HepG2 (cell line): ENCODE results near the gene PRPSAP1. TPM values are rescaled to one million over a fixed set of nuclear protein-coding genes. Genes with fewer than 3 reads are reported as not detected.

Experiments used
- CBFB ChIP-seq: sonication (generic); formaldehyde crosslinking; IDR thresholded peaks from 2 replicates; pipeline ENCODE4 v1.4.0; 2020; ENCODE audit warnings: missing genetic modification reagents
- CREBL2 ChIP-seq: sonication (generic); formaldehyde crosslinking; IDR thresholded peaks from 2 replicates; pipeline ENCODE4 v1.8.1; 2023; ENCODE audit warnings: missing genetic modification reagents, mild to moderate bottlenecking, borderline replicate concordance
- EHMT2 ChIP-seq: fragments of 200-600 bp; sonication (generic); IDR thresholded peaks from 2 replicates; pipeline ENCODE4 v1.7.0; 2017; ENCODE audit warnings: antibody characterized with exemption, low read depth, low read length, borderline replicate concordance
- HMGA1 ChIP-seq: sonication (generic); formaldehyde crosslinking; conservative IDR thresholded peaks from 2 replicates; pipeline ENCODE4 v1.4.0; 2020; ENCODE audit warnings: missing genetic modification reagents
- IRX3 ChIP-seq: sonication (generic); formaldehyde crosslinking; IDR thresholded peaks from 2 replicates; pipeline ENCODE4 v1.8.1; 2023; ENCODE audit warnings: mild to moderate bottlenecking, low read depth, missing genetic modification reagents, borderline replicate concordance
- MAZ ChIP-seq, 2 experiments: sonication (generic) in 1 of 2; formaldehyde crosslinking in 1 of 2; IDR thresholded peaks; 2 replicates each; pipeline versions ENCODE4 v1.5.0 to v1.6.1; 2012 to 2020; ENCODE audit warnings: low read depth in 2 of 2, mild to moderate bottlenecking in 2 of 2, borderline replicate concordance in 1 of 2, improper control_type of control experiment in 1 of 2, low read length in 1 of 2, missing genetic modification reagents in 1 of 2, moderate library complexity in 1 of 2
- MXD3 ChIP-seq: IDR thresholded peaks from 2 replicates; pipeline ENCODE4 v1.6.1; 2016; ENCODE audit warnings: mild to moderate bottlenecking, missing biosample characterization, missing genetic modification reagents
- NKX3-1 ChIP-seq: sonication (generic); formaldehyde crosslinking; IDR thresholded peaks from 2 replicates; pipeline ENCODE4 v1.5.0; 2020; ENCODE audit warnings: missing genetic modification reagents
- PATZ1 ChIP-seq: sonication (generic); formaldehyde crosslinking; IDR thresholded peaks from 2 replicates; pipeline ENCODE4 v1.4.0; 2020; ENCODE audit warnings: missing genetic modification reagents
- SCMH1 ChIP-seq: sonication (generic); formaldehyde crosslinking; IDR thresholded peaks from 2 replicates; pipeline ENCODE4 v1.9.0; 2021; ENCODE audit warnings: missing genetic modification reagents, mild to moderate bottlenecking, borderline replicate concordance
- TCF7 ChIP-seq: sonication (generic); IDR thresholded peaks from 2 replicates; pipeline ENCODE4 v1.6.1; 2016; ENCODE audit warnings: antibody characterized with exemption, low read depth
- THAP8 ChIP-seq: sonication (generic); formaldehyde crosslinking; IDR thresholded peaks from 2 replicates; pipeline ENCODE4 v1.5.1; 2020; ENCODE audit warnings: missing genetic modification reagents, mild to moderate bottlenecking, borderline replicate concordance
- ZNF256 ChIP-seq: sonication (generic); formaldehyde crosslinking; conservative IDR thresholded peaks from 2 replicates; pipeline ENCODE4 v1.4.0; 2020; ENCODE audit warnings: missing genetic modification reagents
- ZNF530 ChIP-seq: sonication (generic); formaldehyde crosslinking; IDR thresholded peaks from 2 replicates; pipeline ENCODE4 v1.5.0; 2020; ENCODE audit warnings: low read depth, mild to moderate bottlenecking, missing genetic modification reagents
- ZNF576 ChIP-seq: sonication (generic); formaldehyde crosslinking; IDR thresholded peaks from 2 replicates; pipeline ENCODE4 v1.4.0; 2020; ENCODE audit warnings: mild to moderate bottlenecking, missing genetic modification reagents
- ZNF598 ChIP-seq: sonication (generic); formaldehyde crosslinking; IDR thresholded peaks from 2 replicates; pipeline ENCODE4 v1.5.1; 2020; ENCODE audit warnings: mild to moderate bottlenecking, missing genetic modification reagents, borderline replicate concordance
- ZNF619 ChIP-seq: sonication (generic); formaldehyde crosslinking; IDR thresholded peaks from 2 replicates; pipeline ENCODE4 v1.4.0; 2020; ENCODE audit warnings: mild to moderate bottlenecking, missing genetic modification reagents
- ZNF674 ChIP-seq: sonication (generic); formaldehyde crosslinking; IDR thresholded peaks from 2 replicates; pipeline ENCODE4 v1.5.0; 2020; ENCODE audit warnings: low read depth, mild to moderate bottlenecking, missing genetic modification reagents
- ZNF691 ChIP-seq: sonication (generic); formaldehyde crosslinking; IDR thresholded peaks from 2 replicates; pipeline ENCODE4 v1.4.0; 2020; ENCODE audit warnings: missing genetic modification reagents, low read depth, mild to moderate bottlenecking, borderline replicate concordance
- ZNF782 ChIP-seq: sonication (generic); formaldehyde crosslinking; IDR thresholded peaks from 2 replicates; pipeline ENCODE4 v1.4.0; 2020; ENCODE audit warnings: missing genetic modification reagents, mild to moderate bottlenecking, borderline replicate concordance
- polyA plus RNA-seq, 8 experiments: library from polyadenylated mRNA; depleted of rRNA in 3 of 8; stranded (reverse) in 7 of 8; unstranded in 1 of 8; fragments of >200 nt; fragmentation: Illumina TruSeq in 4 of 8; extraction: Trizol in 4 of 8; gene quantifications; 2 replicates each; pipeline versions ENCODE4 v1.2.1 to v1.2.3, GENCODE V29; 2011 to 2016; ENCODE audit warnings: low read depth in 4 of 8, missing spikeins in 1 of 8, mixed read lengths in 1 of 8; ENCODE audit not compliant: insufficient read depth in 1 of 8
- total RNA-seq, 5 experiments: library from RNA; depleted of rRNA; stranded (reverse); fragments of >200 nt; fragmentation: Illumina TruSeq; extraction: Trizol; gene quantifications; 2 replicates each; pipeline ENCODE4 v1.2.3, GENCODE V29; 2016; ENCODE audit warnings: low read depth in 1 of 5

PRPSAP1 gene
- total and polyA plus RNA-seq, 2 of the 13 experiments (the other 11 are each of a cell fraction or from before 2014, with no cell fraction given) = 91.1 to 314 TPM

- TF ChIP-seq PATZ1 (0 out of 2 replicates have a peak, but pooled peaks have one; percentile 26), IRX3 (no peak), ZNF598 (CRISPR knock-in tag) (0 out of 2 replicates have a peak, but pooled peaks have one; percentile 45), ZNF530 (CRISPR knock-in tag) (no peak), SCMH1 (CRISPR knock-in tag) (no peak), ZNF691 (CRISPR knock-in tag) (no peak), MXD3 (CRISPR knock-in tag) (0 out of 2 replicates have a peak, but pooled peaks have one; percentile 62), MAZ (IDR thresholded peaks at IDR 0.05; ENCODE audit: borderline replicate concordance, low read depth, low read length) (no peak), MAZ (CRISPR knock-in tag; IDR thresholded peaks at IDR 0.05; ENCODE audit: low read depth) (no peak), ZNF576 (CRISPR knock-in tag) (no peak), CREBL2 (CRISPR knock-in tag) (no peak), ZNF619 (no peak), THAP8 (CRISPR knock-in tag) (no peak), NKX3-1 (CRISPR knock-in tag) (no peak), TCF7 (0 out of 2 replicates have a peak, but pooled peaks have one; percentile 63), ZNF674 (CRISPR knock-in tag) (no peak), CBFB (peak; percentile 71; the same call in 1 of the 2 replicates), HMGA1 (CRISPR knock-in tag) (no peak), ZNF782 (no peak; the same call in 1 of the 2 replicates), EHMT2 (no peak), ZNF256 (CRISPR knock-in tag) (no peak)
Measured at GRCh38 chr17:76351526-76352071, 2.1 kb downstream of the PRPSAP1 start (continued).
